ENCODE data around the gene THNSL1.
"Not testable (repeated sequence)": the region's sequence is repeated elsewhere in the genome, so short reads cannot be mapped to it uniquely, and the experiment has no call there.

THNSL1 gene, protein sequence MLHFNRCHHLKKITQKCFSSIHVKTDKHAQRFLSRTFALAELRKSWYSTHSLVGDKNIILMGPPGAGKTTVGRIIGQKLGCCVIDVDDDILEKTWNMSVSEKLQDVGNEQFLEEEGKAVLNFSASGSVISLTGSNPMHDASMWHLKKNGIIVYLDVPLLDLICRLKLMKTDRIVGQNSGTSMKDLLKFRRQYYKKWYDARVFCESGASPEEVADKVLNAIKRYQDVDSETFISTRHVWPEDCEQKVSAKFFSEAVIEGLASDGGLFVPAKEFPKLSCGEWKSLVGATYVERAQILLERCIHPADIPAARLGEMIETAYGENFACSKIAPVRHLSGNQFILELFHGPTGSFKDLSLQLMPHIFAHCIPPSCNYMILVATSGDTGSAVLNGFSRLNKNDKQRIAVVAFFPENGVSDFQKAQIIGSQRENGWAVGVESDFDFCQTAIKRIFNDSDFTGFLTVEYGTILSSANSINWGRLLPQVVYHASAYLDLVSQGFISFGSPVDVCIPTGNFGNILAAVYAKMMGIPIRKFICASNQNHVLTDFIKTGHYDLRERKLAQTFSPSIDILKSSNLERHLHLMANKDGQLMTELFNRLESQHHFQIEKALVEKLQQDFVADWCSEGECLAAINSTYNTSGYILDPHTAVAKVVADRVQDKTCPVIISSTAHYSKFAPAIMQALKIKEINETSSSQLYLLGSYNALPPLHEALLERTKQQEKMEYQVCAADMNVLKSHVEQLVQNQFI

DNA sequence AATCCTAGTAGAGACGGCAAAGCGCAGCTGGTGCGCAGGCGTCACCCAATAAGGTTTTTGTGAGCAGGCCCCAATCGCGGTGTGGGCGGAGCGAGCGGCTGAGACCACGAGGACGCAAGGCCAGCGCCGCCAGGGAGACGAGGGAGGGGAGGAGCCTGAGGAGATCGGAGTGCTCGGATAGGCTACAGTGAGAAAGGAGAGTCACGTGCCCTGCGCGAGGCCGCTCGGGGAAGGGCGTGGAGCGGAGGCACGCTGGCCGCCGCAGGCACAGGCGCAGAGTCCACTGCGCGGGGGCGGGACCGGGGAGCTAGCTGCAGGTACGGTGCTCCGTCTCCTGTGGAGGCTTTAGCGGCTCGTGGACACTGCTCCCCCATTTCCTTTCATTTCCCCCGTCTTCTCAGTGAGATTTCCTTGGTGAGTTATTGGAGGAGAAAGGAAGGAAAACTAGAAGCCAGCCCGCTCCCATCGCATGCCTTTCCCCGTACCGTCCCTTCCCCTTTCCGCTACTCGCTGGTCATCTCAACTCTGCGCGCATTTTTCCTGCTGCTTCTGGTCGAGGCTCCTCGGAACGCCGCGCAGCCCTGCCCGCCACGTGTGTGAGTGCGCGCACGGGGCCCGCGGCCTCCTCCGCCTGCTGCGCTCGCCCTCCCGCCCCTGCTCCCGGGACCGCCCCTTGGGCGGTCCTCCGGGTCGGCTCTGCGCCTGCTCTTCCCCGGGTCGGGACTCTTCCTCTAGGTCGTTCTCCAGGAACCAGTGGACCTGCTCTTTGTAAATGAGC, at the start of gene THNSL1:
THNSL1 (plus strand) TSS at position 237 of the 778 bp plus-strand sequence. CDS start 6,612 bp downstream, outside the sequence.
- DNase-seq (ENCODE audit: low read depth), result peak; percentile 99
- H3K4me3 ChIP-seq (ENCODE audit: low read depth, low read length), result peak within 1 kb of the TSS; percentile 72
- TF ChIP-seq, protein P1, sequence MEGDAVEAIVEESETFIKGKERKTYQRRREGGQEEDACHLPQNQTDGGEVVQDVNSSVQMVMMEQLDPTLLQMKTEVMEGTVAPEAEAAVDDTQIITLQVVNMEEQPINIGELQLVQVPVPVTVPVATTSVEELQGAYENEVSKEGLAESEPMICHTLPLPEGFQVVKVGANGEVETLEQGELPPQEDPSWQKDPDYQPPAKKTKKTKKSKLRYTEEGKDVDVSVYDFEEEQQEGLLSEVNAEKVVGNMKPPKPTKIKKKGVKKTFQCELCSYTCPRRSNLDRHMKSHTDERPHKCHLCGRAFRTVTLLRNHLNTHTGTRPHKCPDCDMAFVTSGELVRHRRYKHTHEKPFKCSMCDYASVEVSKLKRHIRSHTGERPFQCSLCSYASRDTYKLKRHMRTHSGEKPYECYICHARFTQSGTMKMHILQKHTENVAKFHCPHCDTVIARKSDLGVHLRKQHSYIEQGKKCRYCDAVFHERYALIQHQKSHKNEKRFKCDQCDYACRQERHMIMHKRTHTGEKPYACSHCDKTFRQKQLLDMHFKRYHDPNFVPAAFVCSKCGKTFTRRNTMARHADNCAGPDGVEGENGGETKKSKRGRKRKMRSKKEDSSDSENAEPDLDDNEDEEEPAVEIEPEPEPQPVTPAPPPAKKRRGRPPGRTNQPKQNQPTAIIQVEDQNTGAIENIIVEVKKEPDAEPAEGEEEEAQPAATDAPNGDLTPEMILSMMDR (conservative IDR thresholded peaks at IDR 0.05; ENCODE audit: low read depth, low read length), result no peak

DNA sequence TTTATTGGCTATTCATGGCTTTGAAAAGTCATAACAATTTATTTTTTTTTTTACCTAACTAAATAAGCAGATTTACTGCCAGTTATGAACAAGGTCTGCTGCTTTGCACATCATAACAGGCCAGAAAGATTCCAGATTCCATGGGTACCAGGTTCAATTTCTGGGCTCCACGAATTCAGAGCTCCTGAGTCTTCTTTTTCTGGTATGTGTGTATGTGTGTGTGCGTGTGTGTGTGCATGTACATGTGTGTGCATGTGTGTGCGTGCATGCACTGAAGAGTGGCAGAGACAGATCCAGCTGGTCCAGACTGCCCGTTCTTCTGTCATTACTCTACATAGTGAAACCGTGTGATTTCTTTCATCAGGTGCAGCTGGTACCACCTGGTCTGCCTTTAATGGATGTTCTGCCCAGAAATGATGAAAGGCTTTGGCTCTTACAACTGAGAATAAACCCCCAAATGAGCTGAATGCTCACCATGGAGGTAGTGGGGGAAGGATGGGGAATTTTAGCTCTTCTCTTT, 49.4 kb upstream of the THNSL1 start:
- no peak overlapping the region for H3K4me3 ChIP-seq (ENCODE audit: low read depth, low read length)
- TF ChIP-seq, protein P1 (conservative IDR thresholded peaks at IDR 0.05; ENCODE audit: low read depth, low read length), result no peak
- no peak for DNase-seq (ENCODE audit: low read depth)

DNA sequence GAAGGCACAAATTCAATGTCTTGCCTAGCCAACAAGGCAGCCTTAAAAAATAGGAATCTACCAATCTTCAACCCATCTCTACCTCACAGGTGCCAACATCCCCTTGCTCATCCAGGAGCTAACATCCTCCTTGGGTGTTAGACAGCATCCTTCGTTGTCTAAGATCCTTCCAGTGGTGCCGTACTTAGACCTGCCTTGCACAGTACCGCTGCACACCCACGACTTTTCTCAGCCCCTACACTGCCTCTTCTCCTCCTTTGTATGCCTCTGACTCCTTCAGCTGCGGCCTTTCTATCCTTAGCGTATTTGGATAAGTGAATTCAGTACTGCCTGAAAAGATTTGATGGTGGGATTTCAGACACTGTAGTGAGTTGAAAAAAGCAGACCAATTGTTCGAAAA, 48.1 kb upstream of the THNSL1 start:
- no peak for DNase-seq (ENCODE audit: low read depth)
- H3K4me3 ChIP-seq (ENCODE audit: low read depth, low read length), result no peak overlapping the region
- TF ChIP-seq, protein P1 (conservative IDR thresholded peaks at IDR 0.05; ENCODE audit: low read depth, low read length), result no peak

DNA sequence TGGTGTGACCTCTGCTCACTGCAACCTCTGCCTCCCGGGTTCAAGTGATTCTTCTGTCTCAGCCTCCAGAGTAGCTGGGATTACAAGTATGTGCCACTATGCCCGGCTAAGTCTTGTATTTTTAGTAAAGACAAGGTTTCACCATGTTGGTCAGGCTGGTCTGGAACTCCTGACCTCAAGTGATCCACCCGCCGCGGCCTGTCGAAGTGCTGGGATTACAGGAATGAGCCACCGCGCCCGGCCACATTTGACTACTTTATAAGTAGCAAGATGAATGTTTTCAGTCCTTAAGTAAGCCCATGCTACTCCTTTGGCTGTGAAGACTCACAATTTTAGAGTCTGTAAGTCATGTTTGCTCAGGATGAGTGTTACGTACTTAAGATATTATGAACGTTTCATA, 47.5 kb upstream of the THNSL1 start:
- not testable (repeated sequence) for DNase-seq (ENCODE audit: low read depth); H3K4me3 ChIP-seq (ENCODE audit: low read depth, low read length)

DNA sequence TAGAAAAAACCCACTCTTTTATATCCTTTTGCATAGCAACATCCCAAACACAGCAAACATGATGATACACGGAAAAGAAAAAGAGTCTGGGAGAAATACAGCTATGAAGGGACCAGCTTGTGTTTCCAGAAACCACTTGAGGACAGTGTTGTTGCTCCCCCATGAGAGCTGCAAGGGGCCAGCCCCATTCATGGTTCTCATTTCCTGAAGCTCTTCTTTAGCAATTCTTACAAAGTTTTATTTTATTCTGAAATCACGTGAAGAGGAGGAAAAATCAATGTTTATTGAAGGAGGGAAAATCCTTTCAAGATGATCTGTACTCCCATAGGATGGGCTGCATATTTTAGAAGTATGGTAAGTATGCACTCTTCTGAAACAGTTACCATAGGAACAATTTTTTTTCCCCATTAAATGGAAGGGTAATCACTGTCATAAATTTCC, 46.6 kb upstream of the THNSL1 start:
- no peak for DNase-seq (ENCODE audit: low read depth)
- no peak overlapping the region for H3K4me3 ChIP-seq (ENCODE audit: low read depth, low read length)
- TF ChIP-seq, protein P1 (conservative IDR thresholded peaks at IDR 0.05; ENCODE audit: low read depth, low read length), result no peak

DNA sequence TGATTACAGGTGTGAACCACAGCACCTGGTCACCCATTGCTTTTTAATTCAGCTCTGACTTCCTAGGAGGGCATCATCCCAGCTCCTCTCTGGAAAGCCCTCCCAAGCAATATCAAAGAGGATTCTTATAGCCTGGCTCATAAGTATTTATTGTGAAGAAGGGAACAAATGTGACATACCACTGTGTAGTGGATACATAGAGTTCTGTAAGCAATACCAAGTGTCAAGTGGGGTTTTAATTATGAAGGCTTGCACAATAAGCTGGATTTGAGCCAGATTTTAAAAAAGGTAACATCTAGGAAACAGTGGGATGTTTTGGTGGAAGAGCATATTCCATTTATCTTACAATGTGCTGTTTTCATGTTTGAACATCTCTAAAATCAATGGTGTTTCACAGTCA, 45.0 kb upstream of the THNSL1 start:
- no peak for DNase-seq (ENCODE audit: low read depth)
- no peak overlapping the region for H3K4me3 ChIP-seq (ENCODE audit: low read depth, low read length)
- TF ChIP-seq, protein P1 (conservative IDR thresholded peaks at IDR 0.05; ENCODE audit: low read depth, low read length), result no peak

DNA sequence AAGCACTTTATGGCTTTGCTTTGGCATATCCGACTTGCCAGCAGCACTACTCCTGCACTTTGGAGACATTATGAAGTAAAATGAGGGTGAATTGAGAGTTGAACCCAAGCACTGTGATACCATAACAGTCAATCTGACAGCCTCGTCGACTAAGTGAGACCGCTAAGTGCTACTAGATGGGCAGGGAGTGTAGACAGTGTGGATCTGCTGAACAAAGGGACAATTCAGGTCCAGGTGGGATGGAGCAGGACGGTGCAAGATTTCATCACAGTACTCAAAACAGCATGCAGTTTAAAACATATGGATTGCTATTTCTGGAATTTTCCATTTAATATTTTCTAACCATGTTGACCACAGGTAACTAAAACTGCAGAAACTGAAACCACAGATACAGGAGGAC, 43.2 kb upstream of the THNSL1 start:
- no peak overlapping the region for H3K4me3 ChIP-seq (ENCODE audit: low read depth, low read length)
- TF ChIP-seq, protein P1 (conservative IDR thresholded peaks at IDR 0.05; ENCODE audit: low read depth, low read length), result no peak
- DNase-seq (ENCODE audit: low read depth), result no peak

Data from choroid plexus epithelial cell (primary cell).